ENCODE results near the gene EAF1.
"Not testable (repeated sequence)": the region's sequence is repeated elsewhere in the genome, so short reads cannot be mapped to it uniquely, and the experiment has no call there.

The EAF1 gene

GRCh38 chr3:15427182-15427880 lies at the start of gene EAF1, which contains the start of gene METTL6:
EAF1 (plus strand) TSS chr3:15427598; CDS start chr3:15427780, 182 bp downstream.
METTL6 (minus strand) TSS chr3:15427544; CDS start chr3:15426511, 1,033 bp downstream.
- DNase-seq (ENCODE audit: low read depth) = peak; percentile 54

DNA sequence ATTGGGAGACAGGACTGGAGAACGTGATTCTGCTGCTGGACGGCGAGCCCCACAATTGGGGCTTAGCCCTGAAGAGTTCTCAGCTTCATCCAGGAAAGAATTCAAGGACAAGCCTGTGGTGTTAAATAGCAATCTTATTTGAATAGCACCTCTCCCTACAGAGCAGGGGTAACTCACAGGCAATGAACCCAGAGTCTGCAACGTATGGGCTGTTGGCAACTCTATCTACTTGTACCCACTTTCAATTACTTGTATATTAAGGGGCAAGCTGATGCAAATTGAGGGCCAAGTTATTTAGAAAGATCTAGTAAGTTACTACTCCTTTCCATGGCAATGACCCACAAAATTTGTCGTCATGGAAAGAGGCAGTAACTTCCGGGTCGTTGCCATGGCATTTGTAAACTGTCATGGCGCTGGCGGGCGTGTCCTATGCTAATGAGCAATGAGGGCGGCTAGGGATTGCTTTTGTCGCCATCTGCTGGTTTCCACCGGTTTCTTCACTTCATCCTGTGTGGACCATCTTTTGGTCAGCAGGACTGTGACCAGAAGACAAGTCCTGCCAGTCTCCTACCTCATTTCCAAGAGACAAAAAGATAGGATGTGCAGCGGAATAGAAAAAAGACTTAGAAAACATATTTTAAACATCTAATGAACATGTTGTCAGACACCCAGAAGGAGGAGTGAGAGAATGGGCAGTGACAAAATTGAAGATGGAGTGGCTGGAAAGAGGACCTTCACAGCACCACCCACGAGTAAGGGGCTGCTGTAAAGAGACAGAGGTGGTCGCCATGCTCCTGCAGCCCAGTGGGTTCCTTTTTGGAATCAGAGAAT lies 49.2 kb upstream of the EAF1 start:
- DNase-seq (ENCODE audit: low read depth) = peak; percentile 96

DNA sequence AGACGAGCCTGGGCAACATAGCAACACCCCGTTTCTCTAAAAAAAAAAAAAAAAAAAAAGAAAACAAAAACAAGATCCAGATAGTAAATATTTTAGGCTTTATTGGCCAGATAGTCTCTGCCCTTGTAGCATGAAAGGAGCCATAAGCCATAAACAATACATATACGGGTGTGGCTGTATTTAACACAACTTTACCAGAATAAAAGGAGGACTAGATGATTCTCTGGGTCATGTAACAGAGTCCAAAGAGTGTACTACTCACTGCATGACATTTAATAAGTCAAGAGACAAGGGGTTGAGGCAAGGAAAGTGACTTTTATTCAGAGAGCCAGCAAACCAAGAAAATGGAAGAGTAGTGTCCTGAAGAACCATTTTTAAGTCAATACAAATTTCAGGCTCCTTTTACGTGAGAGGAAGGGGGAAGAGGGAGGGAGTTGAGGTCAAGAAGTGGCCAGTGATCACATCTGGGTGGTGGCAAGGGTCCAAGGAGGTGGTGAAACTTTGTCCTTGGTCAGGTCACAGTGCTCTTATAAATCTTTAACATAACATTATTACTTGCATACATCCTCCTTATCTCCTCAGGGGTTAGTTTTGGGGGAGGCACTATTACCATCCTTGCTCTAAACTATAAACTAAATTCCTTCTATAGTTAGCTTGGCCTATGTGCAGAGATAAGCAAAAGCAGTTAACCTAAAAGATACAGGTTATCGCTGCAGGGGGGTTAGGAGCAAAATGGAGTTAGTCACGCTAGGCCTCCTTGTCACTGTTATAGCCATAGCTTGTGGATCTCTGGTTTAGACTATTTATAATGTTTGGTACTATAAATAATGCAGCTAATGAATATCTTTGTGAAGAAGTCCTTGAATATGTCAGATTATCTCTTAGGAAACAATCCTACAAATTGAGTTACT lies 46.2 kb upstream of the EAF1 start:
- no peak for DNase-seq (ENCODE audit: low read depth)

DNA sequence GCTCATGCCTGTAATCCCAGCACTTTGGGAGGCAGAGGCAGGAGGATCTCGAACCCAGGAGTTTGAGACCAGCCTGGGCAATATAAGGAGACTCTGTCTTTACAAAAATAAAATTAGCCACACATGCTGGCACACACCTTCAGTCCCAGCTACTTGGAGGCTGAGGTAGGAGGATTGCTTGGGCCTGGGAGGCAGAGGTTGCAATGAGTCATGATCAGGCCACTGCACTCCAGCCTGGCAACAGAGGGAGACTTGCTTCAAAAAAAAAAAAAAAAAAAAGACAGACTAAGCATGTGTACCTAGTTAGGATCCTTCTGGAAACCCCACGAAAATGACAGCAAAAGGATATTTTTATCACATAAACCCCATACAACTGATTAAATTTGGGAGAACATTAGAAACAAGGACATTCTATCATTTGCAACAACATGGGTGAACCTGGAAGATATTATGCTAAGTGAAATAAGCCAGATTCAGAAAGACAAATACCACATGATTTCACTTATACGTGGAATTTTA lies 44.9 kb upstream of the EAF1 start:
- no peak for DNase-seq (ENCODE audit: low read depth)

- no peak for DNase-seq (ENCODE audit: low read depth)
Observed at GRCh38 chr3:15384510-15385237, 42.7 kb upstream of the EAF1 start.

DNA sequence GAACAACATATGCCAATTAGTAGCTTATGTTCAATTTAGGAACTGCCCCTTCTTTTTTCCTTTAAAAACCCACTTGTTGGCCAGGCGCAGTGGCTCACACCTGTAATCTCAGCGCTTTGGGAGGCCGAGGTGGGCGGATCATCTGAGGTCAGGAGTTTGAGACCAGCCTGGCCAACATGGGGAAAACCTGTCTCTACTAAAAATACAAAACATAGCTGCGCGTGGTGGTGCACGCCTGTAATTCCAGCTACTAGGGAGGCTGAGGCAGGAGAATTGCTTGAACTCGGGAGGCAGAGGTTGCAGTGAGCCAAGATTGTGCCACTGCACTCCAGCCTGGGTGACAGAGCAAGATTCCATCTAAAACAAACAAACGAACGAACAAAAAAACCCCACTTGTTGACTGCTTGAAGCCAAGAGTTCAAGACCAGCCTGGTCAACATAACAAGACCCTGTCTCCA lies 42.1 kb upstream of the EAF1 start:
- DNase-seq (ENCODE audit: low read depth) = not testable (repeated sequence)

DNA sequence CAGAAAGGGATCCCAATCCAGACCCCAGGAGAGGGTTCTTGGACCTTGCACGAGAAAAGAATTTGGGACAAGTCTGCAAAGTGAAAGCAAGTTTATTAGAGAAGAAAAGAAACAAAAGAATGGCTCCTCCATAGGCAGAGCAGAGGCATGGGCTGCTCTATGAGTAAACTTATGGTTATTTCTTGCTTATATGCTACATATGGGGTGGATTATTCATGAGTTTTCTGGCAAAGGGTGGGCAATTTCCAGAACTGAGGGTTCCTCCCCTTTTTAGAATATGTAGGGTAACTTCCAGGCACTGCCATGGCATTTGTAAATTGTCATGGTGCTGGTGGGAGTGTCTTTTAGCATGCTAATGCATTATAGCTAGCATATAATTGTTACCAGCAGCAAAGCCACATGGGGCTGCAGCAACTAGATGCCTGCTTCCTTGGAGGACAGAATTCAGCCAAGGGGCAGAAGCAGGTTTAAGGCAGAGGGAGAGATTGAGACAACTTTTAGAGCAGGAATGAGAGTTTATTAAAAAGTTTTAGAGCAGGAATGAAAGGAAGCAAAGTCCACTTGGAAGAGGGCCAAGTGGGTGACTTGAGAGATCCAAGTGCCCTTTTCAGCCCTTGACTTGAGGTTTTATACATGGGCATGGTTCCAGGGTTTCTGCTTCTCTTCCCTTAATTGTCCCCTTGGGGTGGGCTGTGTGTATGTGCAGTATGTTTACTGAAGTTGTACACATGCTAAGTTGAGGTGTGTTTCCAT lies 41.3 kb upstream of the EAF1 start:
- no peak for DNase-seq (ENCODE audit: low read depth)

DNA sequence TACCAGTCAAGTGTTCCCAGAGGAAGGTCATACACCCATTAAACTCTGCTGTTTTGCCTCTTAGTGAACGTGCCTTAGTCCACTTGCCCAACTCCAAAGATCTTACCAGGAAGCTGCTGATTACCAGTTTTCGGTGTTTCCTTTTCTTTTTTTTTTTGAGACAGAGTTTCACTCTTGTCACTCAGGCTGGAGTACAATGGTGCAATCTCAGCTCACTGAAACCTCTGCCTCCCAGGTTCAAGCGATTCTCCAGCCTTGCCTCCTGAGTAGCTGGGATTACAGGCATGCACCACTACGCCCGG lies 40.8 kb upstream of the EAF1 start:
- DNase-seq (ENCODE audit: low read depth) = not testable (repeated sequence)

- no peak for DNase-seq (ENCODE audit: low read depth)
Observed at GRCh38 chr3:15387171-15387581, 40.2 kb upstream of the EAF1 start.

DNA sequence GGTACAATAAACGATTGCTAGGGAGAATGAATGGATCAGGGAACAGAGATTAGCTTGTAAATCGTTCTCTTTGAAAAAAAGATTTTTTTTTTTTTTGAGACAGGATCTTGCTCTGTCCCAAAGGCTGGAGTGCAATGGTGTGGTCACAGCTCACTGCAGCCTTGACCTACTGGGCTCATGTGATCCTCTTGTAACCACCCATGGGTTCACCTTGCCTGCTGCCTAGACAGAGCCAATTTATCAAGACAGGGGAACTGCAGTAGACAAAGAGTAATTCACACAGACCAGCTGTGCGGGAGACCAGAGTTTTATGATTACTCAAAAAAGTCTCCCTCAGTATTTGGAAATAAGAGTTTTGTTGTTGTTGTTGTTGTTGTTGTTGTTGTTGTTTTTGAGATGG lies 39.7 kb upstream of the EAF1 start:
- no peak for DNase-seq (ENCODE audit: low read depth)

DNA sequence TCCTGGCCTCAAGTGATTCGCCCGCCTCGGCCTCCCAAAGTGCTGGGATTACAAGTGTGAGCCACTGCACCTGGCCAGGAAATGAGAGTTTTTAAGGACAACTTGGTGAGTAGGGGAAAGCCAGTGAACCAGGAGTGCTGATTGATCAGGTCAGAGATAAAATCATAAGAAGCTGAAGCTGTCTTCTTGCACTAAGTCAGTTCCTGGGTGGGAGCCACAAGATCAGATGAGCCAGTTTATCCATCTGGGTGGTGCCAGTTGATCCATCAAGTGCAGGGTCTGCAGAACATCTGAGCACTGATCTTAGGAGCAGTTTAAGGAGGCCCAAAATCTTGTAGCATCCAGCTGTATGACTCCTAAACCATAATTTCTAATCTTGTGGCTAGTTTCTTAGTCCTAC lies 39.1 kb upstream of the EAF1 start:
- DNase-seq (ENCODE audit: low read depth) = not testable (repeated sequence)

DNA sequence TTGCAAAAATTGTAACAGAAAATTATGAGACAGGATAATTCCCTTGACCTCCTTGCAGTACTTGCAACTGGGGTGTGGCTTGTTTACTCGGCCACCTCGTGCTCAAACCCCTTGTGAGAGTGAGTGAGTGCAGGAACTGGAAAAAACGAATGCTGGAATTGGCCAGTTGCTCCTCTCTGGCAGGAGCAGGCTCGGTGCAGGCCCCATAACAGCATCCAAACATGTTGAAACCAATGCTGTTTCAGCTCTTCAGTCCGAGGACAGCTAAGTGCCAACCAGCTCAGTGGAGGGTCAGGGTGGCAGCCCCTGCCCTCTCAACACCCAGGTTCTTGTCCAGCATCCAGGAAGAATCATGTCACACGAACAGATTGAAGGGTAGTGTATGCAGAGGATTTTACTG lies 36.9 kb upstream of the EAF1 start:
- DNase-seq (ENCODE audit: low read depth) = no peak

GRCh38 chr3:15391007-15391406 lies 36.4 kb upstream of the EAF1 start:
- DNase-seq (ENCODE audit: low read depth) = no peak

DNA sequence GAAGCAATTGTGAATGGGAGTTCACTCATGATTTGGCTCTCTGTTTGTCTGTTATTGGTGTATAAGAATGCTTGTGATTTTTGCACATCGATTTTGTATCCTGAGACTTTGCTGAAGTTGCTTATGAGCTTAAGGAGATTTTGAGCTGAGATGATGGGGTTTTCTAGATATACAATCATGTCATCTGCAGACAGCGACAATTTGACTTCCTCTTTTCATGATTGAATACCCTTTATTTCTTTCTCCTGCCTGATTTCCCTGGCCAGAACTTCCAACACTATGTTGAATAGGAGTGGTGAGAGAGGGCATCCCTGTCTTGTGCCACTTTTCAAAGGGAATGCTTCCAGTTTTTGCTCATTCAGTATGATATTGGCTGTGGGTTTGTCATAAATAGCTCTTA lies 34.1 kb upstream of the EAF1 start:
- not testable (repeated sequence) for DNase-seq (ENCODE audit: low read depth)

GRCh38 chr3:15398731-15399133 lies 28.7 kb upstream of the EAF1 start:
- not testable (repeated sequence) for DNase-seq (ENCODE audit: low read depth)

- DNase-seq (ENCODE audit: low read depth) = no peak
Observed at GRCh38 chr3:15399970-15400369, 27.4 kb upstream of the EAF1 start.

GRCh38 chr3:15401936-15402335 lies 25.5 kb upstream of the EAF1 start:
- DNase-seq (ENCODE audit: low read depth) = no peak

DNA sequence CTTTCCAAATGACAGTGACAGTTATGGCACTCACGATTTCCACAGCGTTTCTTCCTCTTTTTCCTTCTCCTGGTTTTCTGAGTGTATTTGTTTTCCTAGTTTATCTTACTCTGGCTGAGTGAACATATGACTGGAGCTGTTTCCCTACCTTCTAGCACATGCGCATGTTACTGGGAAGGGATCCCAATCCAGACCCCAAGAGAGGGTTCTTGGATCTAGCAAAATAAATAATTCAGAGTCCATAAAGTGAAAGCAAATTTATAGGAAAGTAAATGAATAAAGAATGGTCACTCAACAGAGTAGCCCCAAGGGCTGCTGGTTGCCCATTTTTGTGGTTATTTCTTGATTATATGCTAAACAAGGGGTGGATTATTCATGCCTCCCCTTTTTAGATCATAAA lies 23.9 kb upstream of the EAF1 start:
- no peak for DNase-seq (ENCODE audit: low read depth)

DNA sequence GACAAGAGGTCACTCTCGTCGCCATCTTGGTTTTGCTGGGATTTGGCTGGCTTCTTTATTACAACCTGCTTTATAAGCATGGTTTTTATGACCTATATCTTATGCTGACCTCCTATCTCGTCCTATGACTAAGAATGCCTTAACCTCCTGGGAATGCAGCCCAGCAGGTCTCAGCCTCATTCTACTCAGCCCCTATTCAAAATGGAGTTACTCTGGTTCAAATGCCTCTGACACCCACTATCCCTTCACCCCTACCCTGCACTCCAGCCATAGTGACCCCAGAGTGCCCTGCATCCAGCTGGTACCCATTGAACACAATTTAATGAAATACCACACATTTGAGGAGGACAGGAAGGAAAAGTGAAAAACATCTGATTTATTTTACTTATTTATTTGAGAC lies 23.4 kb upstream of the EAF1 start:
- no peak for DNase-seq (ENCODE audit: low read depth)

DNA sequence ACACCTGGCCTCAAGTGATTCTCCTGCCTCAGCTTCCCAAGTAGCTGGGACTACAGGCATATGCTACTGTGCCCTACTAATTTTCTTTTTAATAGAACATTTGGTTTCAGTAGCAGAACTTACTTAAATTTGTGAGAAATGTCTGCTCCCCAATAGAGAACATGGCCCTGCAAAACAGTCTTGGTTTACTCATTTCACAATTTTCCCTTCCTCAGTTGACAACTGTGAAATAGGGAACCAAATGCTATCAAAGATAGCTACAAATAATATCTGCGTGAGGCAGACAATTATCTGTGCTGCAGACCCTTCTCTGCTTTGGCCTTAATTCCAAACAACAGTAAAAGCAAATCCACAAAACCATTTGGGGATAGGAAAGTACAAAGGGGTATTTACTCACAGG lies 22.6 kb upstream of the EAF1 start:
- DNase-seq (ENCODE audit: low read depth) = no peak

Measured in fibroblast of the conjunctiva (primary cell).